HFF-Myc (cell line): ENCODE results near the gene C20orf204.

Experiments
- DNase-seq: peaks from one replicate; pipeline ENCODE4 v3.0.0-alpha.2; 2011; ENCODE audit warnings: low read depth; ENCODE audit errors: extremely low read depth
- H3K4me3 ChIP-seq: replicated peaks from 2 replicates; pipeline ENCODE4 v1.5.1; 2011; ENCODE audit warnings: low read depth, mild to moderate bottlenecking, control low read depth, low read length
- TF ChIP-seq, protein P1 (sequence below): IDR thresholded peaks from 2 replicates; pipeline ENCODE4 v1.5.1; 2012; ENCODE audit warnings: mild to moderate bottlenecking, low read depth, low read length, control low read depth; ENCODE audit errors: missing control alignments

Gene C20orf204

DNA sequence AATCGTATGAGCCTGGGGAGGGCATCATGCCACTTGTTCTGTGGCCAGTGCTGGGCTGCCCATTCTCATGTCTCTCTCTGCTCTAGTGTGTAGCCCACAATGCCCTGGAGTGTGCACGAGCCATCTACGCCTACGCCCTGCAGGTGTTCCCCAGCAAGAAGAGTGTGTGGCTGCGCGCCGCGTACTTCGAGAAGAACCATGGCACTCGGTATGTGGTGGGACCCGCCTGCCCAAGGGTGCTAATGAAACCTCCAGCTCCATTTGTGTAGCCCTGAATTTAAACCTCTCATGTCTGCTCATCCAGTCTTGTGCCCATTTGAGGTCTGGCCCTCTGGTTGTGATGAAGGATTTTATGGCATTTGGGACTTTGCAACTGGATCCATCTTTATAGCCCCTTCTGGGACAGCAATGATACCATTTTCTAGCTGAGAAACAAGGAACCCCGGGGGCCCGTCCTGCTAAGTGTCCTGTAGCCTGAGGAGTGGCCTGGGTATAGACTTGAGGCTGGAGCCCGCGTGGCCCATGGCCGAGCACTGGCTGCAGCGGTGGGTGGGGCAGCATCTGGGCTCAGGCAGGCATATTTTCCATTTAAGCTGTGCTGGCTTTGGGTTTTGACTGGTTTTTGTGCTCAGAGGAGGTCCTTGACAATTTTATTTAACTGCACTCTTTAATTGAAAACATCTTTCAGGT, 13.2 kb upstream of the C20orf204 start:
- no peak for DNase-seq
- TF ChIP-seq, protein P1, sequence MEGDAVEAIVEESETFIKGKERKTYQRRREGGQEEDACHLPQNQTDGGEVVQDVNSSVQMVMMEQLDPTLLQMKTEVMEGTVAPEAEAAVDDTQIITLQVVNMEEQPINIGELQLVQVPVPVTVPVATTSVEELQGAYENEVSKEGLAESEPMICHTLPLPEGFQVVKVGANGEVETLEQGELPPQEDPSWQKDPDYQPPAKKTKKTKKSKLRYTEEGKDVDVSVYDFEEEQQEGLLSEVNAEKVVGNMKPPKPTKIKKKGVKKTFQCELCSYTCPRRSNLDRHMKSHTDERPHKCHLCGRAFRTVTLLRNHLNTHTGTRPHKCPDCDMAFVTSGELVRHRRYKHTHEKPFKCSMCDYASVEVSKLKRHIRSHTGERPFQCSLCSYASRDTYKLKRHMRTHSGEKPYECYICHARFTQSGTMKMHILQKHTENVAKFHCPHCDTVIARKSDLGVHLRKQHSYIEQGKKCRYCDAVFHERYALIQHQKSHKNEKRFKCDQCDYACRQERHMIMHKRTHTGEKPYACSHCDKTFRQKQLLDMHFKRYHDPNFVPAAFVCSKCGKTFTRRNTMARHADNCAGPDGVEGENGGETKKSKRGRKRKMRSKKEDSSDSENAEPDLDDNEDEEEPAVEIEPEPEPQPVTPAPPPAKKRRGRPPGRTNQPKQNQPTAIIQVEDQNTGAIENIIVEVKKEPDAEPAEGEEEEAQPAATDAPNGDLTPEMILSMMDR, result no peak
- no peak overlapping the region for H3K4me3 ChIP-seq

- DNase-seq, result no peak
- TF ChIP-seq, protein P1, result no peak
Observed at GRCh38 chr20:64023361-64024140, 12.4 kb upstream of the C20orf204 start.

DNA sequence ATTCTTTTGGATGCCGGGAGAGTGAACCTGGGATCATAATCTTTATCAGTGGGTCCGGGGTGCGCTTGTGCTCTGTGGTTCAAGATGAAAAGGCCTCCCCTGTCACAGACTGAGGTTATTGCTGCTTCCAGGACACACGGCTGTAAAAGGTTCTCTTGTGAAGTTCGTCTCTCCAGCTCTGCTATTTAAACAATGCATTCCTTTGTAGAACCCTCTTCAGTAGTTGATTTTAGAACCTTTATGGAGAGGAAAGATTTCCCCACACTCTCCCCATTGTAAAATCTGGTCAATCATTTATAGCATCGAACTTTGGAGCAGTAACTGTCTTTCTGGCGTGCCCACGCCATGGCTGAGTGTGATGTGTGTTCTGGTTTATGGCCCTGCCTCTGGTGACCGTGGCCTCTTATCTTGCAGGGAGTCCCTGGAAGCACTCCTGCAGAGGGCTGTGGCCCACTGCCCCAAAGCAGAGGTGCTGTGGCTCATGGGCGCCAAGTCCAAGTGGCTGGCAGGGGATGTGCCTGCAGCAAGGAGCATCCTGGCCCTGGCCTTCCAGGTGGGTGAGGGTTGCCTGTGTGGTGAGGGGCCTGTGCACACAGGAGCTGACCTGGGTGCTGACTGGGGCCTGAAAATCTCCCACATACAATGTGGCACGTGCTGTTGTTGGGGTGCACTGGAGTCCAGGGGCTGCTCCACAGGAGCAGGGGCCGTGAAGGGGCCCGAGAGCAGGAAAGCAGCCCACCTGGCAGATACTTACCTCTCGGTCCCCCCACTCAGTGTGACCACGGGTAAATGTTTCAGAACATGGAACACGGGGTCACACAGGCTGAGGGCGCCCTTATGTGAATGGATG, 11.6 kb upstream of the C20orf204 start:
- no peak overlapping the region for H3K4me3 ChIP-seq
- TF ChIP-seq, protein P1, result no peak
- DNase-seq, result no peak

More at GRCh38 chr20:64023361-64024140, 12.4 kb upstream of the C20orf204 start:
- H3K4me3 ChIP-seq, result no peak overlapping the region

GRCh38 chr20:64025101-64025825, 10.7 kb upstream of the C20orf204 start:
- no peak overlapping the region for H3K4me3 ChIP-seq
- TF ChIP-seq, protein P1, result no peak
- no peak for DNase-seq

- TF ChIP-seq, protein P1, result no peak
- DNase-seq, result no peak
- H3K4me3 ChIP-seq, result no peak overlapping the region
Observed at GRCh38 chr20:64025826-64026412, 10.1 kb upstream of the C20orf204 start.
